ENCODE data around the gene ARPC5L. TPM values are rescaled to one million over a fixed set of nuclear protein-coding genes. Genes with fewer than 3 reads are reported as not detected.

Gene ARPC5L
- total RNA-seq, 1 experiment from 2014 or later: 47.2 TPM

GRCh38 chr9:124889006-124889405 lies 27.1 kb downstream of the ARPC5L start (continued):
- TF ChIP-seq, protein P1, sequence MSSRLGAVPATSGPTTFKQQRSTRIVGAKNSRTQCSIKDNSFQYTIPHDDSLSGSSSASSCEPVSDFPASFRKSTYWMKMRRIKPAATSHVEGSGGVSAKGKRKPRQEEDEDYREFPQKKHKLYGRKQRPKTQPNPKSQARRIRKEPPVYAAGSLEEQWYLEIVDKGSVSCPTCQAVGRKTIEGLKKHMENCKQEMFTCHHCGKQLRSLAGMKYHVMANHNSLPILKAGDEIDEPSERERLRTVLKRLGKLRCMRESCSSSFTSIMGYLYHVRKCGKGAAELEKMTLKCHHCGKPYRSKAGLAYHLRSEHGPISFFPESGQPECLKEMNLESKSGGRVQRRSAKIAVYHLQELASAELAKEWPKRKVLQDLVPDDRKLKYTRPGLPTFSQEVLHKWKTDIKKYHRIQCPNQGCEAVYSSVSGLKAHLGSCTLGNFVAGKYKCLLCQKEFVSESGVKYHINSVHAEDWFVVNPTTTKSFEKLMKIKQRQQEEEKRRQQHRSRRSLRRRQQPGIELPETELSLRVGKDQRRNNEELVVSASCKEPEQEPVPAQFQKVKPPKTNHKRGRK (CRISPR knock-in tag; IDR thresholded peaks at IDR 0.05; ENCODE audit: borderline replicate concordance): no peak
- TF ChIP-seq, protein P2, sequence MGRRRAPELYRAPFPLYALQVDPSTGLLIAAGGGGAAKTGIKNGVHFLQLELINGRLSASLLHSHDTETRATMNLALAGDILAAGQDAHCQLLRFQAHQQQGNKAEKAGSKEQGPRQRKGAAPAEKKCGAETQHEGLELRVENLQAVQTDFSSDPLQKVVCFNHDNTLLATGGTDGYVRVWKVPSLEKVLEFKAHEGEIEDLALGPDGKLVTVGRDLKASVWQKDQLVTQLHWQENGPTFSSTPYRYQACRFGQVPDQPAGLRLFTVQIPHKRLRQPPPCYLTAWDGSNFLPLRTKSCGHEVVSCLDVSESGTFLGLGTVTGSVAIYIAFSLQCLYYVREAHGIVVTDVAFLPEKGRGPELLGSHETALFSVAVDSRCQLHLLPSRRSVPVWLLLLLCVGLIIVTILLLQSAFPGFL (CRISPR knock-in tag; IDR thresholded peaks at IDR 0.05; ENCODE audit: borderline replicate concordance): no peak
- no peak for TF ChIP-seq ETV6 (CRISPR knock-in tag; IDR thresholded peaks at IDR 0.05)

GRCh38 chr9:124890179-124890578 lies 28.2 kb downstream of the ARPC5L start:
- H3K27ac Mint-ChIP-seq: no peak overlapping the region
- H3K4me1 Mint-ChIP-seq: peaks cover 7% of the 10 kb centered on the region
- no peaks in the 10 kb centered on the region for H3K9me3 Mint-ChIP-seq
- CTCF ChIA-PET: interaction anchor here (2.4 kb wide), 1 partner anchor 37 kb away, joined by 10 read pairs; the partner anchor contains the start of gene WDR38
- ATAC-seq: no peak
- POLR2A ChIA-PET: no interaction called here
- peaks cover 6% of the 10 kb centered on the region for H3K36me3 Mint-ChIP-seq
- no peaks in the 10 kb centered on the region for H3K27me3 Mint-ChIP-seq (ENCODE audit: low read depth)
- no peak for DNase-seq (ENCODE audit: low spot score)
- H3K4me3 Mint-ChIP-seq: no peak overlapping the region
- TF ChIP-seq, protein P3, sequence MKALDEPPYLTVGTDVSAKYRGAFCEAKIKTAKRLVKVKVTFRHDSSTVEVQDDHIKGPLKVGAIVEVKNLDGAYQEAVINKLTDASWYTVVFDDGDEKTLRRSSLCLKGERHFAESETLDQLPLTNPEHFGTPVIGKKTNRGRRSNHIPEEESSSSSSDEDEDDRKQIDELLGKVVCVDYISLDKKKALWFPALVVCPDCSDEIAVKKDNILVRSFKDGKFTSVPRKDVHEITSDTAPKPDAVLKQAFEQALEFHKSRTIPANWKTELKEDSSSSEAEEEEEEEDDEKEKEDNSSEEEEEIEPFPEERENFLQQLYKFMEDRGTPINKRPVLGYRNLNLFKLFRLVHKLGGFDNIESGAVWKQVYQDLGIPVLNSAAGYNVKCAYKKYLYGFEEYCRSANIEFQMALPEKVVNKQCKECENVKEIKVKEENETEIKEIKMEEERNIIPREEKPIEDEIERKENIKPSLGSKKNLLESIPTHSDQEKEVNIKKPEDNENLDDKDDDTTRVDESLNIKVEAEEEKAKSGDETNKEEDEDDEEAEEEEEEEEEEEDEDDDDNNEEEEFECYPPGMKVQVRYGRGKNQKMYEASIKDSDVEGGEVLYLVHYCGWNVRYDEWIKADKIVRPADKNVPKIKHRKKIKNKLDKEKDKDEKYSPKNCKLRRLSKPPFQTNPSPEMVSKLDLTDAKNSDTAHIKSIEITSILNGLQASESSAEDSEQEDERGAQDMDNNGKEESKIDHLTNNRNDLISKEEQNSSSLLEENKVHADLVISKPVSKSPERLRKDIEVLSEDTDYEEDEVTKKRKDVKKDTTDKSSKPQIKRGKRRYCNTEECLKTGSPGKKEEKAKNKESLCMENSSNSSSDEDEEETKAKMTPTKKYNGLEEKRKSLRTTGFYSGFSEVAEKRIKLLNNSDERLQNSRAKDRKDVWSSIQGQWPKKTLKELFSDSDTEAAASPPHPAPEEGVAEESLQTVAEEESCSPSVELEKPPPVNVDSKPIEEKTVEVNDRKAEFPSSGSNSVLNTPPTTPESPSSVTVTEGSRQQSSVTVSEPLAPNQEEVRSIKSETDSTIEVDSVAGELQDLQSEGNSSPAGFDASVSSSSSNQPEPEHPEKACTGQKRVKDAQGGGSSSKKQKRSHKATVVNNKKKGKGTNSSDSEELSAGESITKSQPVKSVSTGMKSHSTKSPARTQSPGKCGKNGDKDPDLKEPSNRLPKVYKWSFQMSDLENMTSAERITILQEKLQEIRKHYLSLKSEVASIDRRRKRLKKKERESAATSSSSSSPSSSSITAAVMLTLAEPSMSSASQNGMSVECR (CRISPR knock-in tag; IDR thresholded peaks at IDR 0.05; ENCODE audit: borderline replicate concordance): no peak
- TF ChIP-seq E2F4 (CRISPR knock-in tag; IDR thresholded peaks at IDR 0.05; ENCODE audit: borderline replicate concordance, low read depth): no peak

DNA sequence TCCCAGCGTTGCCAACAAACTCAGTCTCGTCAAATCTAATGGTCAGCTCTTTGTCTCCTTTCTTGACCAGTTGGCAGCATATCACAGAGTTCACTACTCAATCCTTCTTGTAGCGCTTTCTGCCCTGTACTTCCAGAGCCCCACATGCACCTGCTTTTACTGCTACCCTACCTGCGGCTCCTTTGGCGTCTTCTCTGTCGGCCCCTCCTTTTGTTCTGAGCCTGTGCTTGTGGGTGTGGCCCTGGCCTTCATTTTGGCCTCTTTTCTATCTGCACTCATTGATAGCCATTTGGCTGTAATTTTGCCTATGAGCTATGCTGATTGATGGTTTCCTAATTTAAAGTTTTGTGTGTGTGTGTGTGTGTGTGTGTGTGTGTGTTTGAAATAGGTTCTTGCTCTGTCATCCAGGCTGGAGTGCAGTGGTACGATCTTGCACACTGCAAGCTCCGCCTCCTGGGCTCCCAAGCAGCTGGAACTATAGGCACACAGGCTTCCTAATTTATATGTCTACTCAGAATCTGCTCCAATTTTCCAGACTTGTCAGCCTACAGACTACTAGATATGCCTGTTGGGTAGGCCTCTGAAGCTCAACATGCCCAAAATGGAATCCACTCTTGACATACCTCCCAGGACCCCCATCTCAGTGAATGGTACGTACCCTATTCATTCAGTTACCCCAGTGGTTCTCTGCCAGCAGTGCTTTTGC lies 32.3 kb downstream of the ARPC5L start:
- ChIA-PET CTCF (interaction anchor here (0.8 to 2.9 kb wide), 10 partner anchors 12 to 347 kb away, joined by 3 to 16 read pairs (median 4); partner anchors contain the start of genes ARPC5L, RPL35 and WDR38), POLR2A (interaction anchor here (0.8 kb wide), 1 partner anchor 38 kb away, joined by 3 read pairs; no protein-coding TSS in a partner anchor)
- no peak overlapping the region for H3K4me3 Mint-ChIP-seq
- 0 out of 2 replicates have a peak overlapping the region, but pooled peaks have one; percentile 6 for H3K27ac Mint-ChIP-seq
- no peaks in the 10 kb centered on the region for H3K27me3 Mint-ChIP-seq (ENCODE audit: low read depth)
- H3K9me3 Mint-ChIP-seq: no peaks in the 10 kb centered on the region
- peaks cover 7% of the 10 kb centered on the region; the same call in 1 of the 2 replicates for H3K4me1 Mint-ChIP-seq
- ATAC-seq (peak; percentile 62), DNase-seq (ENCODE audit: low spot score) (no peak)
- H3K36me3 Mint-ChIP-seq: peaks cover 9% of the 10 kb centered on the region
- TF ChIP-seq FOXP4 (CRISPR knock-in tag; IDR thresholded peaks at IDR 0.05) (no peak), ZNF121 (CRISPR knock-in tag; IDR thresholded peaks at IDR 0.05) (no peak), SP1 (CRISPR knock-in tag; conservative IDR thresholded peaks at IDR 0.05) (0 out of 2 replicates have a peak, but pooled peaks have one; percentile 23), ZNF317 (CRISPR knock-in tag; IDR thresholded peaks at IDR 0.05; ENCODE audit: borderline replicate concordance, low read depth) (no peak)
